ENCODE results near the gene LPP. TPM values are rescaled to one million over a fixed set of nuclear protein-coding genes. Genes with fewer than 3 reads are reported as not detected.

Gene LPP
- total and polyA plus RNA-seq, 2 of the 13 experiments (the other 11 are each of a cell fraction or from before 2014, with no cell fraction given), result 19.2 to 29.9 TPM

- peak; percentile 64; the same call in 1 of the 2 replicates for TF ChIP-seq ZHX2 (IDR thresholded peaks at IDR 0.05; ENCODE audit: low read depth)
- no peak for TF ChIP-seq ZHX2 (CRISPR knock-in tag; IDR thresholded peaks at IDR 0.05; ENCODE audit: borderline replicate concordance)
- TF ChIP-seq ZNF30 (CRISPR knock-in tag; IDR thresholded peaks at IDR 0.05), result no peak
- TF ChIP-seq, protein P1, sequence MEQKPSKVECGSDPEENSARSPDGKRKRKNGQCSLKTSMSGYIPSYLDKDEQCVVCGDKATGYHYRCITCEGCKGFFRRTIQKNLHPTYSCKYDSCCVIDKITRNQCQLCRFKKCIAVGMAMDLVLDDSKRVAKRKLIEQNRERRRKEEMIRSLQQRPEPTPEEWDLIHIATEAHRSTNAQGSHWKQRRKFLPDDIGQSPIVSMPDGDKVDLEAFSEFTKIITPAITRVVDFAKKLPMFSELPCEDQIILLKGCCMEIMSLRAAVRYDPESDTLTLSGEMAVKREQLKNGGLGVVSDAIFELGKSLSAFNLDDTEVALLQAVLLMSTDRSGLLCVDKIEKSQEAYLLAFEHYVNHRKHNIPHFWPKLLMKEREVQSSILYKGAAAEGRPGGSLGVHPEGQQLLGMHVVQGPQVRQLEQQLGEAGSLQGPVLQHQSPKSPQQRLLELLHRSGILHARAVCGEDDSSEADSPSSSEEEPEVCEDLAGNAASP (CRISPR knock-in tag; IDR thresholded peaks at IDR 0.05; ENCODE audit: borderline replicate concordance), result peak; percentile 94
- no peak for TF ChIP-seq MXD3 (CRISPR knock-in tag; IDR thresholded peaks at IDR 0.05)
- TF ChIP-seq ZKSCAN8 (CRISPR knock-in tag; IDR thresholded peaks at IDR 0.05; ENCODE audit: borderline replicate concordance), result peak; percentile 85; the same call in 1 of the 2 replicates
- TF ChIP-seq ZNF678 (CRISPR knock-in tag; IDR thresholded peaks at IDR 0.05), result peak; percentile 62; the same call in 1 of the 2 replicates
- TF ChIP-seq MAZ (IDR thresholded peaks at IDR 0.05; ENCODE audit: borderline replicate concordance, low read depth, low read length), result no peak; the same call in 1 of the 2 replicates
- peak; percentile 75 for TF ChIP-seq MAZ (CRISPR knock-in tag; IDR thresholded peaks at IDR 0.05; ENCODE audit: low read depth)
- no peak for TF ChIP-seq ZNF234 (CRISPR knock-in tag; conservative IDR thresholded peaks at IDR 0.05)
- peak; percentile 97 for TF ChIP-seq ISL2 (CRISPR knock-in tag; IDR thresholded peaks at IDR 0.05)
- no peak for TF ChIP-seq CTCF (CRISPR knock-in tag; IDR thresholded peaks at IDR 0.05)
- peak; percentile 93; the same call in 1 of the 2 replicates for TF ChIP-seq DNMT3B (CRISPR knock-in tag; conservative IDR thresholded peaks at IDR 0.05)
- TF ChIP-seq ZMAT5 (CRISPR knock-in tag; IDR thresholded peaks at IDR 0.05; ENCODE audit: borderline replicate concordance, low read depth), result no peak
- TF ChIP-seq SSRP1 (CRISPR knock-in tag; IDR thresholded peaks at IDR 0.05), result peak; percentile 68; the same call in 1 of the 2 replicates
- TF ChIP-seq IRF2 (CRISPR knock-in tag; IDR thresholded peaks at IDR 0.05), result peak; percentile 98
- TF ChIP-seq, protein P2, sequence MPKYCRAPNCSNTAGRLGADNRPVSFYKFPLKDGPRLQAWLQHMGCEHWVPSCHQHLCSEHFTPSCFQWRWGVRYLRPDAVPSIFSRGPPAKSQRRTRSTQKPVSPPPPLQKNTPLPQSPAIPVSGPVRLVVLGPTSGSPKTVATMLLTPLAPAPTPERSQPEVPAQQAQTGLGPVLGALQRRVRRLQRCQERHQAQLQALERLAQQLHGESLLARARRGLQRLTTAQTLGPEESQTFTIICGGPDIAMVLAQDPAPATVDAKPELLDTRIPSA (CRISPR knock-in tag; IDR thresholded peaks at IDR 0.05; ENCODE audit: borderline replicate concordance), result no peak
Measured at GRCh38 chr3:188296761-188297612, 143.0 kb downstream of the LPP start (continued).
